T-helper 1 cell treated with Interleukin-12 subunit alpha and Interleukin-12 subunit beta and Interleukin-4 antibody, amounts not matched to agents 30 ng/mL and 1 ng/mL, for 36 hours (primary cell): ENCODE results near the gene PTPN18. TPM values are rescaled to one million over a fixed set of nuclear protein-coding genes. Genes with fewer than 3 reads are reported as not detected.

Experiments used
- intact Hi-C: fragments of 100-400 bp; cut with micrococcal nuclease; formaldehyde crosslinking; loops from one replicate; pipeline ENCODE4 v1.15.1; 2024
- total RNA-seq: library from RNA; stranded (reverse); gene quantifications from 2 replicates; pipeline ENCODE4 v1.2.3, GENCODE V29; 2022

PTPN18 gene
- 86.2 and 87.0 TPM in 2 replicates for total RNA-seq

DNA sequence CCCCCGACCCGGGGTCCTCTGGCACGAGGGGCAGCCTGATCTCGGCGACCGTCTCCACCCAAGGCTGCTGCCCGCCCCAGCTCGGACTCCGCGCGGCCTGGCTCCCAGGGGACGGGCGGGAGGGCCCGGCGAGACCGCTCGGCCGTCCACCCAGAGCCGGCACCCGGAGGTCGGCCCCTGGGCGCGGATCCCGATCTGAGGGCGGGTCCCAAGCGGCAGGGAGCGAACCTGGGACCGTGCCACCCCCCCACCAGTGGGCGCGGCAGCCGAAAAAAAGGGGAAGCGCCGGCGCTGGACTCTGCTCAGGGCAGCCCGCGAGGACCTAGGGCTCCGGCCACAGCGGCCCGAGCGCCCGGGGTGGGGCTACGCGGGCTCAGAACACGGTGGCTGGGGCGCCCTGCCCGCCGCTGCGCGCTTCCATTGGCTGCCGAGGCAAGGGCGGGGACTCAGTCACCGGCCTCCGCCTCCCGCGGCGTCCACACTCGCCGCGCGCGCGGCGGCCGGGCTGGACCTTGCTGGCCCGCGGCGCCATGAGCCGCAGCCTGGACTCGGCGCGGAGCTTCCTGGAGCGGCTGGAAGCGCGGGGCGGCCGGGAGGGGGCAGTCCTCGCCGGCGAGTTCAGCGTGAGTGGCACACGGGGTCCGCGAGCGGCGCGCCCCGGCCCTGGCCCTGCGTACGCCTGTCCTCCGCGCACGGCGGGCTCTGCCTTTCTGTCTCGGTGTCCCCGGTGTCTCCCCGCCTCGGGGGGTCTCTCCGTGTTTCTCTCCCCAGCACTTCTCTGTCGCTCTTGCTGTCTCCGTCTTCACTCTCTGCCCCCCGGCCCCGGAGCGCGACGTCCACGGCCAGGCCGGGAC lies at the start of gene PTPN18:
Gene PTPN18 (plus strand): TSS at position 479 of the 854 bp plus-strand sequence. CDS start 52 bp downstream, at position 531.
- intact Hi-C loops = loop anchor here (1.0 to 5.0 kb wide), 4 partner anchors 14 to 174 kb away; partner anchors contain the start of genes IMP4, MZT2B and SMPD4

- intact Hi-C loops = no loop called here
Observed at GRCh38 chr2:130307850-130308249, 48.0 kb upstream of the PTPN18 start.

GRCh38 chr2:130310881-130311280 lies 45.0 kb upstream of the PTPN18 start:
- intact Hi-C loops = no loop called here

DNA sequence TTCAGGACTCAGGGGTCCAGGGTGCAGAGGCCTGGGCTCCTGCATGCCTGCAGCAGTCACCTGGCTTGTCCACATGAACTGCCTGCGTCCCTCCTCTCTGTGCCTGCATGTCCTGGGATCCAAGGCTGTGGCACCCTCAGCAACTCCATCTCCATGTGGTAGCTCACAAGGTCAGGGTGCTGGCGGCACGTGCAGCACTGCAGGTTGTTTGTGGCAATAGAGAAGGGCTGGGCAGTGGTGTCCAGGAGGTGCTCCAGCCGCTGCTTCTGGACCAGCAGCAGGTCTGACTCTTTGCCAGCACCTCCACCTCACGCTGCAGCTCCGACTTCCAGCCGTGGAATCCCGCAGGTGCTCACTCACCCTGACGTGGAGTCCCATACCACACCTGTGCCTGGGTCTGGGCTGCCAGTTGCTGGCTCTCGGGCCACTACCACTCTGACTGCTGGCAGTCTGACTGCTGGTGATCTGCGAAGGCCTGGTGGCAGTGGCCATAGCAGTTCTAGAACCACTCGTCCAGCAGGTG lies 42.0 kb upstream of the PTPN18 start:
- intact Hi-C loops = no loop called here

DNA sequence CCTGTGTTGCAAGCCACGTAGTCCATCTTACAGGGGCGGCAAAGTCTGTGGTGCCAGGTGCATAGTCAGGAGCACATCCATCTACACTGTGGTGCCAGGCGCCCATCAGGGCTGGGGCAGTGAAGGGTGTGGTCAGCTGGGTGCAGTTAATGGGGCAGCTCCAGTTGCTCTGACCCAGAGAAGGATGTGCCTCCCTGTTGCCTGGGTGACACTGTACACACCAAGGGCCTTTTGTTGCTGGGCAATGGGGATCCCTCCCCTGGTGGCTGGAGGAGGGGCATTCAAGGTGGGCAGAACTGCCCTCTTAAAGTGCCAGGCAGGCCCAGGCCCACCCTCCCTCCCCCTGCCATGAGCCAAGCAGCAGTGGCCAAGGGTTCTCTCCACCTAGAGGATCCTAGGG lies 41.5 kb upstream of the PTPN18 start:
- intact Hi-C loops = no loop called here

- intact Hi-C loops = no loop called here
Observed at GRCh38 chr2:130316596-130316995, 39.3 kb upstream of the PTPN18 start.

GRCh38 chr2:130318906-130319305 lies 37.0 kb upstream of the PTPN18 start:
- intact Hi-C loops = no loop called here

- intact Hi-C loops = no loop called here
Observed at GRCh38 chr2:130319536-130319935, 36.3 kb upstream of the PTPN18 start.

DNA sequence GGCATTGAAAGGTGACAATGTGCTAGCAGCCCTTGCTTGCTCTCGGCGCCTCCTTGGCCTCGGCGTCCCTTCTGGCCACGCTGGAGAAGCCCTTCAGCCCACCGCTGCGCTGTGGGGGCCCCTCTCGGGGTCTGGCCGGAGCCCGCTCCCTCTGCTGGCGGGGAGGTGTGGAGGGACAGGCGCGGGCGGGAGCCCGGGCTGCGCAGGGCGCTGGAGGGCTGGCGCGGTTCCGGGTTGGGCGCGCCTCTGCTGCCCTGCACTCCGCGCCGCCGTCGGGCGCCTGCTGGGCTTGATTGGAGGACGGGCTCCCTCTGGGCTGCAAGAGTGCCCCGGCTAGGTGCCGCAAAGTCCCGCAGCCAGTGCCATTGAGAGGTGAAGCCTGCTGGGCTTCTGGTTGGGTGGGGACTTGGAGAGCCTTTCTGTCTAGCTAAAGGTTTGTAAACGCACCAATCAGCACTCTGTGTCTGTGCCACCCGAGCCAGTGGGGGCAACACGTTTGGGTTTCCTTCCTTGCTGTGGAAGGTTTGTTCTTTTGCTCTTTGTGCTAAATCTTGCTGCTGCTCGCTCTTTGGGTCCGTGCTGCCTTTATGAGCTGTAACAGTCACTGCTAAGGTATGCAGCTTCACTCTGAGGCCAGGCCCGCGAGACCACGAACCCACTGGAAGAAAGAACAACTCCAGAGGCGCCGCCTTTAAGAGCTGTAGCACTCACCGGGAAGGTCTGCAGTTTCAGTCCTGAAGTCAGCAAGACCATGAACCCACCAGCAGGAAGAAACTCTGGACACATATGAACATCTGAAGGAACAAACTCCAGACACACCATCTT lies 27.9 kb upstream of the PTPN18 start:
- intact Hi-C loops = no loop called here

- intact Hi-C loops = no loop called here
Observed at GRCh38 chr2:130328710-130329109, 27.1 kb upstream of the PTPN18 start.

DNA sequence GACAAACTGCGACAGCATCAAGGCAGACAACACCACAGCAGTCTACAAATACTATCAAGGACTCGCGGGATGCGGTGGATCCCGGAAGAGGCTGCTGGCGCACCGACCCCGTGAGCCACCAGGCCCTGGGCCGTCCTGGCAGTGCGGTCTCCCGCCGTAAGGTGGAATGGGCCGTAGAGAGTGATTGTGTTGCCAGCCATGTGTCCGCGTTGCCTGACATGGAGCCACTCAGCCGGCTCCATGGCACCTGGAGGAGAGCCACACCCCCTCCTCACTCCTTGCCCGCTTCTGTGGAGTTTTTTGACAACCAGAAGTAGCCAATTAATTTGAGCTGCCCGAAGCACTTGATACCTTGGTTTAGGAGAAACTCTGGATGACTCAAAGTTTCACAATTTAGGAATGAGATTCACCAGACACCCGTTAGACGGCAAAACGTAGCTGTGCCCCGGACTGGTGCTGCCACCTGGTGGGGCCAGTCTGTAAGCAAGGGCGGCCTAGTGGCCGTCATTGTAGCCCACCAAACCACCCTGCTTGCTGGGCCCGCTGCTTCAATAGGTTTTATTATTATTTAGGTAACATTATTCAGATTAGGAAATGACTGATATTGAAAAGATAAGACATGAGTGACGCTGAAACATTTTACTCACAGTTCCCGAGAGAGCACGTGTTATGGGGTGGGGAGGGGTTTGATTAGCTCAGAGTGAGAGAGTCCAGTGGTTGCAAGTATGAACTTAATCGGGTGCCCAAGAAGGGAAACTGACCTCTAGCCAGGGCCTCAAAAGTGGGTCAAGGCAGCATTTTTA lies 23.4 kb upstream of the PTPN18 start:
- intact Hi-C loops = loop anchor here (1.0 to 2.0 kb wide), 5 partner anchors 10 to 396 kb away; partner anchors contain the start of genes IMP4 and SMPD4

- intact Hi-C loops = loop anchor here (2.0 kb wide), 1 partner anchor 306 kb away; no protein-coding TSS in a partner anchor
Observed at GRCh38 chr2:130333253-130333652, 22.6 kb upstream of the PTPN18 start.

- intact Hi-C loops = no loop called here
Observed at GRCh38 chr2:130334026-130334425, 21.8 kb upstream of the PTPN18 start.

DNA sequence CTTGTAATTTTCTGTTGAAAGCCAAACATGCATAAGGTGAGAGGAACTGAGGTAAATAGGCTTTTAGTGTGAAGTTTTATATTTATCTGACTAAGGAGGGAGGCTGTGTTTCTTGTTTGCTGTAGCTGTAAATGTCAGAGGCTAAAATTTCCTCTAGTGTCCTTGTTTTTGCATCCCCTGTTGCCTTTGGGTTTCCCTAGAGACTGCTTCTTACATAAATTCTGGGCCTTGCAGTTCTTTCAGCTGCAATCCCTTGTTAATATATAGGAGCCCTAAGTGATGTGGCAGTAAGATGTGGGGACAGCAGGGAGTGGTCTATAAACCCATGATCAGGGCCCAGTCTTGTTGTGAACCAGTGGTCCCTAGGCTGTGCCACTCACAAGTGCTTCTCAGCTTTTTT lies 20.6 kb upstream of the PTPN18 start:
- intact Hi-C loops = no loop called here

DNA sequence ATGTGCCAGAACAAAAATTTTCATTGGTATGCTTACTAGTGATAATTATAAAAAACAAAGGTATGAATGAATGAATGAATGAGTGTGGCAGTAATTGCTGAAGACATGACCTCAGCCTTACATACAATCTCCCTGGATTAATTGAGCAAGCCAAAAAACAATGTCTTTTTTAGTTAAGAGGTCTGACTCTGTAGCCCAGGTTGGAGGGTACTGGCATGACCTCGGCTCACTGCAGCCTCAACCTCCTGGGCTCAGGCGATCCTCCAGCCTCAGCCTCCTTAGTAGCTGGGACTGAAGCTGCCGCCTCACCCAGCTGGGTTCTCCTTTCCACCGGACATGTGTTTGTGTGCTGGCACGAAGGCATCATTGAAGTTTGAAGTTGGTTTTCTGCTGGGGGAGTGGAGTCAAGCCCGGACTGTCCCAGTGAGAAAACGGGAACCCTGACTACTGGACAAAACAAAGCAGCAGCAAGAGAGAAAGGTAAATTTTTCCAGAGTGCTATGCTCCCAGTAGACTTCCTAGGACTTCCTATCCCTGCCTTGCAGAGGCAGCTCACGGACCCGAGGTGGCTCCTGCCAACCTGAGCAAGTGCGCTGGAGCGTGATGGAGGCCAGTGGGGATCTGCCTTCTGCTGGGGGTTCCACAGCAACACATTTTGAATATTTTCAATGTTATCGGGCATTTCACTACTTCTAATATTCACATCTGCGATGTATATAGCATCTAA lies 19.5 kb upstream of the PTPN18 start:
- intact Hi-C loops = no loop called here

- intact Hi-C loops = loop anchor here (1.0 kb wide), 1 partner anchor 156 kb away; the partner anchor contains the start of gene SMPD4
Observed at GRCh38 chr2:130336877-130337734, 18.8 kb upstream of the PTPN18 start.

- intact Hi-C loops = loop anchor here (1.0 kb wide), 1 partner anchor 157 kb away; the partner anchor contains the start of gene SMPD4
Observed at GRCh38 chr2:130337735-130338325, 18.0 kb upstream of the PTPN18 start.

- intact Hi-C loops = no loop called here
Observed at GRCh38 chr2:130338793-130339345, 17.0 kb upstream of the PTPN18 start.
